Natural killer cell (primary cell): ENCODE measurements around the gene OR2F2. TPM values are rescaled to one million over a fixed set of nuclear protein-coding genes. Genes with fewer than 3 reads are reported as not detected.

Experiments
- ATAC-seq, 3 donors: fragments of 150-1000 bp in 2 of 3; fragments of 200-7000 bp in 1 of 3; cut with Tn5 transposase; 1 replicate in 1 of 3; 2 replicates in 2 of 3; pipeline ENCODE4 v1.10.0; 2021; ENCODE audit warnings: mild to moderate bottlenecking in 2 of 3, moderate library complexity in 2 of 3
- DNase-seq, 2 donors: peaks; one replicate each; pipeline versions ENCODE4 v3.0.0 to v3.0.0-alpha.2; 2013 to 2021; ENCODE audit warnings: mixed read lengths in 1 of 2
- H3K27ac ChIP-seq: one replicate; pipeline ENCODE4 v1.5.1; 2013; ENCODE audit warnings: mild to moderate bottlenecking, low read length
- H3K27me3 ChIP-seq: one replicate; pipeline ENCODE4 v1.6.1; 2013; ENCODE audit warnings: low read length; ENCODE audit not compliant: control insufficient read depth, insufficient read depth
- H3K36me3 ChIP-seq: one replicate; pipeline ENCODE4 v1.6.1; 2013; ENCODE audit warnings: low read length; ENCODE audit not compliant: control insufficient read depth, insufficient read depth
- H3K4me1 ChIP-seq: one replicate; pipeline ENCODE4 v1.6.1; 2013; ENCODE audit warnings: low read length; ENCODE audit not compliant: control insufficient read depth, insufficient read depth
- H3K4me3 ChIP-seq: one replicate; pipeline ENCODE4 v1.5.1; 2013; ENCODE audit warnings: low read length
- H3K9me3 ChIP-seq: one replicate; pipeline ENCODE4 v1.6.1; 2013; ENCODE audit warnings: low read length; ENCODE audit not compliant: control insufficient read depth, insufficient read depth
- H3K27ac Mint-ChIP-seq, 2 donors: one replicate each; pipeline ENCODE4 v1.8.0; 2022; ENCODE audit warnings: mild to moderate bottlenecking in 2 of 2, mixed read lengths in 2 of 2, moderate library complexity in 1 of 2
- H3K27me3 Mint-ChIP-seq, 2 donors: one replicate each; pipeline ENCODE4 v1.8.0; 2022; ENCODE audit warnings: low read depth in 2 of 2, mixed read lengths in 2 of 2
- H3K36me3 Mint-ChIP-seq: one replicate; pipeline ENCODE4 v1.8.0; 2022; ENCODE audit warnings: mixed read lengths
- H3K4me1 Mint-ChIP-seq, 2 donors: one replicate each; pipeline ENCODE4 v1.8.0; 2022; ENCODE audit warnings: mixed read lengths in 2 of 2
- H3K4me3 Mint-ChIP-seq: one replicate; pipeline ENCODE4 v1.8.0; 2022; ENCODE audit warnings: mild to moderate bottlenecking, moderate library complexity, mixed read lengths
- H3K9me3 Mint-ChIP-seq, 2 donors: one replicate each; pipeline ENCODE4 v1.8.0; 2022; ENCODE audit warnings: mixed read lengths in 2 of 2
- WGBS: methylation state at CpG from one replicate; pipeline ENCODE4 v1.1.7; 2013; ENCODE audit warnings: missing lambda C conversion rate; ENCODE audit not compliant: insufficient coverage; 5-methylcytosine and 5-hydroxymethylcytosine counted together
- intact Hi-C: fragments of 100-400 bp; cut with micrococcal nuclease; formaldehyde crosslinking; loops from one replicate; pipeline ENCODE4 v1.14.2; 2022
- total RNA-seq, 4 donors: library from RNA; stranded (reverse); fragments of 120-200 nt in 1 of 4; gene quantifications; one replicate each; pipeline versions ENCODE4 v1.2.3 to v1.2.4, GENCODE V29; 2013 to 2022
- TF ChIP-seq, protein P1 (sequence below): fragments of 200-600 bp; IDR thresholded peaks from one replicate; pipeline ENCODE4 v1.8.0; 2022; ENCODE audit warnings: antibody characterized with exemption

OR2F2 gene
- total RNA-seq, 3 donors from 2014 or later (not counting 1 experiment from before 2014, with no cell fraction given), result not detected

DNA sequence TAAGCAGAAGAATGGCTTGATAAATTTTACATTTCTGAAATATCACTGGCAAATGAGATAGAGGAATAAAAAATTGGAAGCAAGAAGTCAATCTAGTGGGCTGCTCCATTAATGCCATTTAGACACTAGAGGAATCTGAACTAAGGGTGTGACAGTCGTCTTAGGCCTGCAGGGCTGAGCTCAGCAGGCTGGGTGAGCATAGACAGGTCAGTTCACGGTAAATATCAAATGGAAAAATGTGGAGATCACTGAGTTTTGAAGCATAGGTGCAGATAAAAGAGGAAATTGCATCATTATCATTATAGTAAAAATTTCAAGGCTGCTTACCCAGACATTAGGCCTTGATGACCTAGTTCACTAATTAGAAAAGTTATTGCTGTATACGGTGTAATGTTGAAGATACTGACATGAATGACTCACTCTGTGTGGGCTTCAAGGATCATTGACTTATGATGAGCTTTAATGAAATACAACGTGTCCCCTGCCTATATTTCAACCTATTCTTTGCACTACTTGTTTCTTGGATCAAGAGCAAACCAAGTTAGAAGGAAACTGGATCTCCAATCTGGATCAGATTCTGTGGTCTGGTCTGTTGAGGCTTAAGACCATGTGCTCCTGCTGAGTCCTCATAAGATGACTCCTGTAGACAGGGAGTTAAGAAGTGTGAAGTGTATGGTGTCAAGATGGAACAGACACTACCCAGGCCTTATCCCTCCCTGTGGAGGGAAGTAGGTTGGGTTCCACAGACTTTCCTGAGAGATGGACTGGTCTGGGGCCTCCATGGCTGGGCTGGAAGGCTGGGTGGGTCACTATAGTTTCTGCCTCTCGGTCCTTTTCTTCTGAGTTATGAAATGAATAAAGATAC, 3.6 kb downstream of the OR2F2 start:
- no peak overlapping the region for H3K27ac ChIP-seq
- no peaks in the 10 kb centered on the region for H3K4me1 Mint-ChIP-seq
- peaks cover 5 to 8% of the 10 kb centered on the region in 2 donors for H3K27me3 Mint-ChIP-seq
- WGBS, result 84% methylated on average over 4 of the region's 5 CpGs
- peaks cover 2% of the 10 kb centered on the region for H3K9me3 ChIP-seq
- no peaks in the 10 kb centered on the region for H3K36me3 Mint-ChIP-seq
- no peak for DNase-seq
- no peak overlapping the region for H3K4me3 Mint-ChIP-seq
- intact Hi-C loops, result no loop called here
- no peak overlapping the region for H3K27ac Mint-ChIP-seq
- peaks cover under 1% of the 10 kb centered on the region for H3K27me3 ChIP-seq
- no peaks in the 10 kb centered on the region for H3K4me1 ChIP-seq
- H3K9me3 Mint-ChIP-seq, result no peaks in the 10 kb centered on the region
- H3K4me3 ChIP-seq, result no peak overlapping the region
- no peaks in the 10 kb centered on the region for H3K36me3 ChIP-seq
- TF ChIP-seq, protein P1, sequence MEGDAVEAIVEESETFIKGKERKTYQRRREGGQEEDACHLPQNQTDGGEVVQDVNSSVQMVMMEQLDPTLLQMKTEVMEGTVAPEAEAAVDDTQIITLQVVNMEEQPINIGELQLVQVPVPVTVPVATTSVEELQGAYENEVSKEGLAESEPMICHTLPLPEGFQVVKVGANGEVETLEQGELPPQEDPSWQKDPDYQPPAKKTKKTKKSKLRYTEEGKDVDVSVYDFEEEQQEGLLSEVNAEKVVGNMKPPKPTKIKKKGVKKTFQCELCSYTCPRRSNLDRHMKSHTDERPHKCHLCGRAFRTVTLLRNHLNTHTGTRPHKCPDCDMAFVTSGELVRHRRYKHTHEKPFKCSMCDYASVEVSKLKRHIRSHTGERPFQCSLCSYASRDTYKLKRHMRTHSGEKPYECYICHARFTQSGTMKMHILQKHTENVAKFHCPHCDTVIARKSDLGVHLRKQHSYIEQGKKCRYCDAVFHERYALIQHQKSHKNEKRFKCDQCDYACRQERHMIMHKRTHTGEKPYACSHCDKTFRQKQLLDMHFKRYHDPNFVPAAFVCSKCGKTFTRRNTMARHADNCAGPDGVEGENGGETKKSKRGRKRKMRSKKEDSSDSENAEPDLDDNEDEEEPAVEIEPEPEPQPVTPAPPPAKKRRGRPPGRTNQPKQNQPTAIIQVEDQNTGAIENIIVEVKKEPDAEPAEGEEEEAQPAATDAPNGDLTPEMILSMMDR, result no peak
- ATAC-seq, result no peak

DNA sequence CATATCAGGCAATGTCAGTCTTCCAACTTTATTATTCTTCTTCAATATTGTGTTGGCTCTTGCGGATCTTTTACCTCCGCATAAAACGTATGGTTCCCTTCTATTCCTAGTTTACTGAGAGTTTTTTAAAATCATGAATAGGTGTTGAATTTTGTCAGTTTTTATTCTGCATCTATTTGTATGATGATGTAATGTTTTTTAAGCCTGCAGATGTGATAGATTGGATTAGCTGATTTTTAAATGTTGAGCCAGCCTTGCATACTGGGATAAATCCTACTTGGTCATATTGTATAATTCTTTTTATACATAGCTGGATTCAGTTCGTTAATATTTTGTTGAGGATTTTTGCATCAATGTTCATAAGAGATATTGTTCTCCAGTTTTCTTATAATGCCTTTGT, 10.4 kb downstream of the OR2F2 start:
- H3K27me3 Mint-ChIP-seq, result peaks cover 23 to 50% of the 10 kb centered on the region in 2 donors

DNA sequence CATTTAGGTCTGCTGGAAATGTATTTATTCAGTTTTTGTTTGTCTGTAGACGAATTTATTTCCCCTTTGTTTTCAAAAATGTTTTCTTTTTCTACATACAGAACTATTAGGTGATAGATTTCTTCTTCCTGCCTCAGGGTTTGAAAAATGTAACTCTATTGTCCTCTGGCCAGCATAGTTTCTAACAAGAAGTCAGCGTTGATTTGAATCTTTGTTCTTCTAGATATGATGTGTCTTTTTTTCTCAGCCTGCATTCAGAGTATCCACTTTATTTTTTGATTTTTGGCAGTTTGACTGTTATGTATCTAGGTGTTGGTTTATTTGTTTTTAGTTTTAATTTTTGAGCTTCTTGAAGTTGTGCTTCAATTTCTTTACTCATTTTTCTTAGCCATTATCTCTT, 12.1 kb downstream of the OR2F2 start:
- no peak overlapping the region for H3K27ac ChIP-seq
- no peak overlapping the region for H3K4me3 ChIP-seq
- no peaks in the 10 kb centered on the region for H3K4me1 ChIP-seq
- Mint-ChIP-seq H3K4me3 (no peak overlapping the region), H3K27me3 (peaks cover 17 to 54% of the 10 kb centered on the region in 2 donors), H3K27ac (no peak overlapping the region), H3K4me1 (no peaks in the 10 kb centered on the region), H3K9me3 (peaks cover 0 to 8% of the 10 kb centered on the region in 2 donors), H3K36me3 (peaks cover 7% of the 10 kb centered on the region)
- DNase-seq (no peak), ATAC-seq (no peak)
- peaks cover 3% of the 10 kb centered on the region for H3K27me3 ChIP-seq
- no peaks in the 10 kb centered on the region for H3K9me3 ChIP-seq
- intact Hi-C loops, result no loop called here
- TF ChIP-seq, protein P1, result no peak
- no peaks in the 10 kb centered on the region for H3K36me3 ChIP-seq
- 100% methylated on average over 1 of the region's 2 CpGs for WGBS

More for the DNA sequence above, 10.4 kb downstream of the OR2F2 start:
- Mint-ChIP-seq H3K9me3 (peaks cover 0 to 8% of the 10 kb centered on the region in 2 donors), H3K4me3 (no peak overlapping the region), H3K4me1 (no peaks in the 10 kb centered on the region), H3K36me3 (peaks cover 7% of the 10 kb centered on the region), H3K27ac (no peak overlapping the region)
- intact Hi-C loops, result no loop called here
- Histone ChIP-seq H3K4me3 (no peak overlapping the region), H3K4me1 (no peaks in the 10 kb centered on the region), H3K27me3 (peaks cover 3% of the 10 kb centered on the region), H3K9me3 (no peaks in the 10 kb centered on the region), H3K36me3 (no peaks in the 10 kb centered on the region), H3K27ac (no peak overlapping the region)
- TF ChIP-seq, protein P1, result no peak
- 87% methylated on average over 4 of the region's 4 CpGs for WGBS
- DNase-seq (no peak), ATAC-seq (no peak)
